DOHH2 (cell line): ENCODE measurements around the gene TMEM273.

Experiments used
- H3F3A ChIP-seq: fragments of 200-600 bp; sonication (generic), shearing (Covaris generic); 2 replicates; pipeline ENCODE4 v1.6.0; 2016; ENCODE audit warnings: antibody characterized with exemption, mild to moderate bottlenecking; ENCODE audit not compliant: control insufficient read depth, insufficient read depth
- H3K27ac ChIP-seq: fragments of 200-600 bp; sonication (generic); 2 replicates; pipeline ENCODE4 v1.5.1; 2014; ENCODE audit warnings: low read depth, mild to moderate bottlenecking, low read length, moderate library complexity
- H3K27me3 ChIP-seq: fragments of 200-600 bp; sonication (generic); 2 replicates; pipeline ENCODE4 v1.6.1; 2014; ENCODE audit warnings: mild to moderate bottlenecking, low read length, mixed read lengths; ENCODE audit not compliant: control insufficient read depth
- H3K36me3 ChIP-seq: fragments of 200-600 bp; sonication (generic); 2 replicates; pipeline ENCODE4 v1.6.1; 2014; ENCODE audit warnings: mild to moderate bottlenecking, low read length, moderate library complexity, mixed read lengths; ENCODE audit not compliant: control insufficient read depth
- H3K4me1 ChIP-seq: fragments of 200-600 bp; sonication (generic); 2 replicates; pipeline ENCODE4 v1.6.1; 2014; ENCODE audit warnings: mild to moderate bottlenecking, low read length, mixed read lengths; ENCODE audit not compliant: control insufficient read depth
- H3K4me2 ChIP-seq: fragments of 200-600 bp; sonication (generic); 2 replicates; pipeline ENCODE4 v1.6.0; 2014; ENCODE audit warnings: mild to moderate bottlenecking, low read length, moderate library complexity
- H3K4me3 ChIP-seq: fragments of 200-600 bp; sonication (generic); 2 replicates; pipeline ENCODE4 v1.5.1; 2014; ENCODE audit warnings: mild to moderate bottlenecking, low read length, mixed read lengths
- H3K79me2 ChIP-seq: fragments of 200-600 bp; sonication (generic); 2 replicates; pipeline ENCODE4 v1.6.1; 2014; ENCODE audit warnings: mild to moderate bottlenecking, low read length, mixed read lengths; ENCODE audit not compliant: control insufficient read depth
- H3K9me2 ChIP-seq: fragments of 200-600 bp; sonication (generic); replicated peaks from 2 replicates; pipeline ENCODE4 v1.6.1; 2014; ENCODE audit warnings: mild to moderate bottlenecking, low read length, mixed read lengths; ENCODE audit not compliant: control insufficient read depth
- H3K9me3 ChIP-seq: fragments of 200-600 bp; sonication (generic); 2 replicates; pipeline ENCODE4 v1.6.1; 2014; ENCODE audit warnings: antibody characterized with exemption, low read length, mixed read lengths; ENCODE audit not compliant: control insufficient read depth, insufficient read depth
- H4K20me1 ChIP-seq: fragments of 200-600 bp; sonication (generic); 2 replicates; pipeline ENCODE4 v1.6.0; 2014; ENCODE audit warnings: low read depth, mild to moderate bottlenecking, antibody characterized with exemption, low read length, moderate library complexity; ENCODE audit not compliant: control insufficient read depth, insufficient read depth
- CTCF ChIP-seq: fragments of 200-600 bp; sonication (generic); IDR thresholded peaks from one replicate; pipeline ENCODE4 v1.5.1; 2014; ENCODE audit warnings: antibody characterized with exemption, mild to moderate bottlenecking, low read depth, low read length; ENCODE audit not compliant: poor library complexity, severe bottlenecking
- EZH2phosphoT487 ChIP-seq: fragments of 200-600 bp; sonication (generic); IDR thresholded peaks from 2 replicates; pipeline ENCODE4 v1.6.1; 2017; ENCODE audit warnings: borderline replicate concordance, mild to moderate bottlenecking, antibody characterized with exemption, low read length, moderate library complexity, mixed read lengths

The TMEM273 gene

GRCh38 chr10:49119746-49120145 lies 68.4 kb downstream of the TMEM273 start:
- Histone ChIP-seq H3K4me2 (no peak overlapping the region), H3F3A (no peaks in the 10 kb centered on the region), H4K20me1 (no peaks in the 10 kb centered on the region), H3K4me3 (no peak overlapping the region), H3K9me3 (no peaks in the 10 kb centered on the region), H3K4me1 (no peaks in the 10 kb centered on the region), H3K9me2 (no peaks in the 10 kb centered on the region), H3K79me2 (no peaks in the 10 kb centered on the region), H3K36me3 (no peaks in the 10 kb centered on the region), H3K27ac (no peak overlapping the region), H3K27me3 (peaks cover 19% of the 10 kb centered on the region)
- TF ChIP-seq CTCF (no peak), EZH2phosphoT487 (no peak)

DNA sequence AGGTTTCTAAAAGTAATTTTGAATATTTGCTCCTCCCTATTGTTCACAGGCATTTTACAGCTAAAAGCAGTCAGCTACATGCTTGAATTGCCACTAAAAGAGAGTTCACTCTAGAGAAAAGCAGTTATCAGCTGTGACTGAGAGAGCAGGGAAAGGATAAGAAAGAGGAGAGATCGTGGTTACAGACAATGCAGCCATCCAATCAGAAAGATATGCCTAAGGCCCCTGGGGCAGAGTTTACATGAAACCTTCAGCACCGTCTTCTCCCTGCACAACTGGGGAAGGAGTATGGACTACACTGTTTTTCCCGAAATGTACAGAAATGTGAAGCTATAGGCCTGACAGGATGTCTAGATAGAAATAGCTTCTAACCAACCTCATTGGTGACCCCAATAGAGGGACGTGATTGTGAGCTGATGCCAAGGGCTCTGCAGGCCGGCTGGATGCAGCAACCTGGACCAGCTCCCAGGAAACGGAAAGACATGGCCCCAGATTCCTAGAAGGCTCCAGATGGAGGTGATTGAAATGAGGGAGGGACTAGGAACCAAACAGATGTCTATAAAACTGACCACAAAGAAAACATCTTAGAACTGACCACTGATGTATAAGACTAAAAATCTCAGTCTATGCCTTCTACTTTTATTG lies 69.6 kb downstream of the TMEM273 start:
- H3K4me1 ChIP-seq = no peaks in the 10 kb centered on the region
- no peak for TF ChIP-seq CTCF
- no peak for TF ChIP-seq EZH2phosphoT487
- no peak overlapping the region for H3K4me2 ChIP-seq
- no peak overlapping the region for H3K27ac ChIP-seq
- no peaks in the 10 kb centered on the region for H3K36me3 ChIP-seq
- no peak overlapping the region for H3K4me3 ChIP-seq
- H3K9me2 ChIP-seq = no peaks in the 10 kb centered on the region
- H3K79me2 ChIP-seq = no peaks in the 10 kb centered on the region
- H4K20me1 ChIP-seq = no peaks in the 10 kb centered on the region
- H3K9me3 ChIP-seq = no peaks in the 10 kb centered on the region
- H3K27me3 ChIP-seq = peaks cover 19% of the 10 kb centered on the region
- H3F3A ChIP-seq = no peaks in the 10 kb centered on the region

DNA sequence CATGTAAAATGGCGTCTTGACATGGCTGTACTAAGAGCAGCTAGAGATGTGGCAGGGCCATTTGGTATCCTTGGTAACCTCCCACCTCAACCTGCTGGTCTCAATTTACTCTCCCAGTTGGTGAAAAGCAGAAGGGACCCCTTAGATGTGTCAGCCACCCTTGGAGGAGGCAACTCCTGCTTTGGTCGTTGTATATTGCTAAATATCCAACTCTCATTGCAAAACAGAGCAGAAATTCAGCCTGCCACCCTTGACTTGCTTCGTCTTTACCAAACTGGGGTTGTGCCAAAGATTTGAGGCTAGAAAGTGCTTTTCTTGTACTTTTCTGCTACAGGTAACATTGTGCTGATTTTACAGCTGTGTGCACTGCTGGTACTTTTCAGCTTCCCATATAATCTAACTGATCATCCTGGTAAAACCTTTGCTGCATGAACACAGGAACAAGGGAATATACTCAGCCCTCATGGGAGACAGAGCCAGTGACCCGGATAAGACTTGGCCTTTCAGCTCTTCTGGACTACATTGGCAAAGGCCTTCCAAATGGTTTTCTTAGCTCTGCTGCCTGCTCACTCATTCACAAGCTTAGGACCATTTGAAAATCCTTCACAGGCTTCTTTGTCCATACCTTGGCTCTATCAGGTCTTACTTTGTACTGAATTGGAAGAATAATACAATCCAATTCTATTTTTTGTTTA lies 70.7 kb downstream of the TMEM273 start:
- no peak overlapping the region for H3K4me3 ChIP-seq
- H3K4me1 ChIP-seq = no peaks in the 10 kb centered on the region
- H3K9me3 ChIP-seq = no peaks in the 10 kb centered on the region
- no peak overlapping the region for H3K27ac ChIP-seq
- H3K9me2 ChIP-seq = no peaks in the 10 kb centered on the region
- H4K20me1 ChIP-seq = no peaks in the 10 kb centered on the region
- no peak overlapping the region for H3K4me2 ChIP-seq
- no peaks in the 10 kb centered on the region for H3K36me3 ChIP-seq
- TF ChIP-seq EZH2phosphoT487 = no peak
- no peak for TF ChIP-seq CTCF
- no peaks in the 10 kb centered on the region for H3F3A ChIP-seq
- H3K79me2 ChIP-seq = no peaks in the 10 kb centered on the region
- H3K27me3 ChIP-seq = peaks cover 19% of the 10 kb centered on the region
